GM21447 (cell line): ENCODE data around the gene PTPRD.

ENCODE experiments used
- ATAC-seq: cut with Tn5 transposase; IDR thresholded peaks from one replicate; pipeline ENCODE4 v1.9.1; 2021; ENCODE audit not compliant: unreplicated experiment

Gene PTPRD

DNA sequence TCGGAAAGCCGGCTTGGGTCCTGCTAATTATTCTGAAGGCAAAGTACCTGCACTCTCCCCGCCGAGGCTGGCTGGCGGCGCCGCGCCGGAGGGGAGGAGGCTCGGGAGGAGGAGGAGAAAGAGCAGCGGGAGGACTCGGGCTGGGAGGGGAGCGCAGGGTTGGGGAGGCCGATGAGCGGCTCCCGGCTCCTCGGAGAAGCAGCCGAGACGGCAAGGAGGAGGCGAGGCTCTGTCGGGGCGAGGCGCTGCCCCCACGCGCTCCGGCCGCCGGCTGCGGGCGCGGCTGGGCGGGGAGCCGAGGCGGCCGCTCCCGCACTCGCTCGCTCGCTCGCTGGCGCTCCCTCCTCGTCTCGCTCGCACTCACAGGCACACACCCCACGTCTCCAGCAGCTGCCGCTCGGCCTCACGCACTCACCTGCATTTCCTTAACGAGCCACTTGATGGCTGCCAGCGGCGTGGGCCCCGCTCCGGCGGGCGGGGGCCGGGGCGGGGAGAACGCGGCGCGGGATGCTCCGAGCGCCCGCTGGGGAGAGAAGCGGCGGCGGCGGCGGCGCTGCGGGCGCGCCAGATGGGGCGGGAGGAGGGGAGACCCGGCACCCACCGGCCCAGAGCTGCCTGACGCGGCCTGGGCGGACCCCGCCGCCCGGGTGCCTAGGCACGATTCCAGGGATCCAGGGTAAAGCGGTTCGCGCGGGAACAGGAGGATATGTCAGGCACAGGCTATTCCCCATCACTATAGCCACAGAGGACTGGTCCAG is at the start of gene PTPRD:
Gene PTPRD, minus strand, starts transcription at position 362 of the 758 bp plus-strand sequence.
- ATAC-seq: peak; percentile 86

DNA sequence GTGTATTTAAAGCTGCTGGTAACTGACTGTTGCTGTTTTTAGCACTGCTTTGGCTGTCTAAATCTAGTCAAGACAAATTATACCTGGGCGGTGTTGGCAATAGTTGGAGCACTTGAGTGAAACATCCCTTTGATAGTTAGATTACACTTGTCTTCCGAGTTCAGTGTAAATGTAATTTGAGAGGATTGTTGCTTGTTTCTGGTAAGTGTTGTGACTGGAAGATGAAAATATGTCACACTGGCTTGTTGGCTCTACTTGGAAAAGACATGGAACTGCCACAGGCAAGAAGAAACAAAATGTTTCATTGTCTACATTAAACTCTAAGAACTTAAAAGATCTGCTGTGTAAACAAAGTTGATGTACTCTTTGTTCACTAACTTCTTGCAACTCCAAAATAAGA is 49.2 kb upstream of the PTPRD start:
- ATAC-seq: no peak

DNA sequence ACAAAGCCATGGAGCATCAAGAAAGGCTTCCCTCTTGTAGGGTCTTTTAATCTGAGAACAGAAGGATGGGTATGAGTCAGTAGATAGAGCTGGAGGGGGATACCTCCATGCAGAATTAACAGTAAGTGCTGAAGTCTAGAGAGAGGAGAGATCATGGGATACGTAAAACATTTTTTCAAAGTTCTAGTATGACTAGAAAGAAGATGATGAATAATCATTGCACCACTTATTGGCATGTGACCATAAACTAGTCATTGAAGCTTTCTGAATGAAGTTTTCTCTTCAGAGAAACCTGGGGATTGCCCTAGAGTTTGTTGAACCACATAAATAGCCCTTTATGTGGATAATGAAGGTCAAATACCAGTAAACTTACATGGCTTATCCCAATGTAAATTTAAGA is 48.6 kb upstream of the PTPRD start:
- ATAC-seq: no peak

DNA sequence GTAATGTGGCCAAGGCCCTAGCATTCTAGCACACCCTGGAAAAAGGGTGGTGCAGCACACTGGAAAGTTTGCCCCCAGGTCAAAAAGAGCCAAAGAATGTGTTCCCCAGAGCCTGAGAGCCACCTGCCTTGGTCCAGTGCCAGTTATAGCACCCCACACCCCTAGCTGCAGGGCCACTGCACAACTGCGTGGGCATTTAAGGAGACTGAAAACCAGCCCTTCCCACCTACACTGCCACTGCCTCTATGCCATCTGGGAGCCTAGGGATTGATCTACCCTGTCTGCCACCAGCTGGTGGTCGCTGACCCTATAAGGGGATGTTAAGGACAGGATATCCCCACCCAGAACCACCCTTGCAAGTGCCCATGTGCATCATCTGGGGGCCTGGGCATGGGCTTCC is 38.2 kb upstream of the PTPRD start:
- no peak for ATAC-seq

DNA sequence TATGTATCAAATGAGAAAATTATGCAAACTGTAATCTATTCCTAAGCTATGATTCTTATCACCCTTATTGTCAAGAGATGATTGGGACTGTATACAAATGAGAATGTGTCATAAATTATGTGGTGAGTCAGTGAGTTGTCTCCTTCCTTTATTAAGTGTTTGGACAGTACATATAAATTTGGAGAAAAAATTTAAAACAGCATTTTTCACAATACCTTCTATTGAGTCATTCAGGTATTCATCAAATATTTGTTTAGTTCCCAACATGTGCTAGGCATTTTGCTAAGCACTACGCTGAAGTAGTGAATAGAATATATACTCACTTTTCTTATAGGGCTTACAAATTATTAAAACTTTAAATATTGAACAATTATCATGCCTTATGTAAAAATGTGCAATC is 36.3 kb upstream of the PTPRD start:
- ATAC-seq: no peak

DNA sequence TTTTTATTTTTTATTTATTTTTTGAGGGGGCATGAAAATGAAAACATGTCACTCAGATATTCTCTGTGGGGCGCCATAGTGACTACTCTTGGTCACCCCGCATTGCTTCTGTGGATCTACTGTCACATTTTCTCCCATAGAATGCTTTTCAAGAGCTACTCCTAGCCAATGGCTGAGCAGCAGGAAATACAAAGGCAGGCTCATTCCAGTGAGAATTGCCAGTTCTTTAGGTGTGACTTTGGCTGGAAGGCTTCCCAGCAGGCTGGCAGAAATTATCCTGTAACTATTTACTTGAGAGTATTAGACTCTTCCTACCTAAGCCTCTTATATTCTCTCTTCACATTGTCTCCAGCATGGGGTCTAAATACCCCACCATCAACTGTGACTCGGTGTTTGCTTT is 21.0 kb upstream of the PTPRD start:
- ATAC-seq: no peak

DNA sequence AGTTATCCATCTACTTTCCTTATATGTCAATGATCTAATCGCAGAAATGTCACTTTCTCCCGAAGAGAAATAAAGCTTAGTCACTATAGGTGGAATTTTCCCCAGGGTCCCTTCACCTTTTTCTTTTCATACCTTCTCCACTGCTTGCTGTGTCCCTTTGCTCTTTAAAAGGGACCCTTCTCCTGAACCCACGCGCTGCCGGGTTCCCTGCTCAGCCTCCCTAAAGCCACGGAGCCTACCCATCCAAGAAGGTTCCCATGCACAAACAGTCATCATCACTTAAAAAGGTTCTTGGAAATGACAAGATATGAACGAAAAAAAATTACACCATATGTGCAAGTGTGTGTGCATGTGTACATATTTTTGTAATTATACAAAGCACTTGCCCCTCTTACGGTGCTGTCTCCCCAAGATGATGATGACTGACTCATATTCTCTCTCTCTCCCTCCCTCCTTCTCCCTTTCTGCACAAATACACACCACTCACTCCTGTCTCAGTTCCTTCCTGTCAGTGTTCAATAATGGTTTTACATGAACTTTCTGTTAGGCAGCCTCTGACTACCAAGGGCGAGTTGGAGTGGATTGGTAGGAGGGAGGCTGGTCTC is 1.5 kb upstream of the PTPRD start:
- no peak for ATAC-seq

DNA sequence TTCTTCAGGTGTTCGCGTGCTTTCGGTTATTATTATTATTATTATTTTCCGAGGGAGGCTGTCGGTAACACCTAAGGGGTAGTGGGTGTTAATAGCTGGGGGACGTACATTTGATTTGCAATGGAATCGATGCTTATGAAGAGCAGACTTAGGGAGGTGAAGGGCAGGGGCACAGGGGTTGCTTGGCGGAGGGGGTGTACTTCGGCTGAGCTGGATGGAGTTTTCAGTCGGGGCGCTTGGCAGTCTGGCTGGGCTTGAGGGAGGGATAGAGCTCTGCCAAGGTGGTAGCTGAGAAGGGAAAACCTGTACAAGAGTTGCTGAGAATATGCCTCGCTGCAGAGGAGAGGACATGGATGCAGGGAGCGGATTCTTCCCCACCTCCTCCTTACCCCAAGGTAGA is 617 bp upstream of the PTPRD start:
- no peak for ATAC-seq

DNA sequence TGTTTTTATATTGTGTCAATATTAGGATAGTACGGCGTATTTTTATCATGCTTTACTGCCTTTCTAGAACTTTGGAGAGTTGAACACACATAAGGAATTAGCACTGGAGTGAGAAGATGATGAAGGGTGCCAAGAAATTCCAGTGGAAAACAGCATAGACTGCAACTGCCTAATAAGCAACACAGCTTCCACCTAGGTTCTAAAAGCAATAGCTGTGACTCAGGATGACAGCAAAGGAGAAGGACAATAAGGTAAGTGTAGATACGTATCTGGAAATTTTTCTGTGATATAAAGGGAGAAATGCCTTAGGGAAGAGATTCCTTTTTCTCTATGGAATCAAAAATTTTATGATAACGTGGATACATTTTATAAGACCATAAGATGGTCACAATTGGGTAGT is 7.4 kb downstream of the PTPRD start:
- no peak for ATAC-seq

DNA sequence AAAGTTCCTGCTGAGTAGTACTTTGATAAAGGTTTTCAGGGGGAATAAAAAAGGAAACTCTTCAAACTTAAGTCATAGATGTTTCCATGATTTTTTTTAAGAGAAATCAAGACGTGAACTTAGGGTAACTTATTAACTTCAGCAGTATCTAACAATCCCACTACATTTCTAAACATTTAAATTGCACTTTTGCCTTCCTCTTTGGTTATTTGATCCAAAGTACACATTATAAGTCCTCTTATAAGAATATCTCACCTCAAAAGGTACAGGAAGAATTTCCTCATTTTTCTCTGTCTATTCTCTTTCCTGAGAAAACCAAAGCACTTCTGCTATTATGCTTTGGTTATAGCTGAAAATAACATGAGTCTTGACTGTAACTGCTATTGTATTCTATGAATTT is 7.9 kb downstream of the PTPRD start:
- no peak for ATAC-seq

DNA sequence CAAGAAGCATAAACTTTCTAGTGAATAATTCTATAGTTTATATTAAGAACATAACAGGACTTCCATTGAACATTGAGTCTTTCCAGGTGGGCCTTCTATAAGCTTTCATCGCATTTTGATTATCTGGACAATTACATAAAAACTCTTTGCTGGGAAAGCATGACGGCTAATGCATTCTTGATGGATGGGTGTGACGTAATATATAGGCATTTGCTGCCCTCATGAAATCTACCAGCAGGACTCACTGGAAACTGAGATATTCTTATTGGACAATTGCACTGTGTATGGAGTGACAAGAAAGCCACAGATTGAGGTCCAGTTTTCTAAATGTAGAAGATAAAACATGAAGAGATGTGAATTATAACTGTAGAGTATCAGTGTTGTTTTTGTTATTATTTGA is 15.0 kb downstream of the PTPRD start:
- ATAC-seq: no peak

DNA sequence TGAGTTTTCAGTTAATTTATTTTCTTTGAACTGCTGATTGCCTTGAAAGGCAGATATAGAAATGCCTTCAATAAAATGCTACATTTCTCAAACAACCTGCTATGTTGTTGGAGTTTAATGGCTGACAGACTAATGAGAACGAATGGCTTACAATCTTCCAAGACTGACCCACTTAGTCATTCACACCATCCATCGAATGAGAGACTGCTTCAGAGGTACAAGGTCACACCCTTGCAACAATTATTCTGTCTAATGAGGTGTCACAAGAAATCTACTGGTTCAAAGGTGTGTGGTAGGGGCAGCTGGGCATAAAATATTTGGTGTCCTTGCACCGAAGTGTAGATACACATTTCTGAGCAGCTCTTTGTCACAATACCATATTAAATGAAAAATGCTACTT is 18.3 kb downstream of the PTPRD start:
- ATAC-seq: no peak

DNA sequence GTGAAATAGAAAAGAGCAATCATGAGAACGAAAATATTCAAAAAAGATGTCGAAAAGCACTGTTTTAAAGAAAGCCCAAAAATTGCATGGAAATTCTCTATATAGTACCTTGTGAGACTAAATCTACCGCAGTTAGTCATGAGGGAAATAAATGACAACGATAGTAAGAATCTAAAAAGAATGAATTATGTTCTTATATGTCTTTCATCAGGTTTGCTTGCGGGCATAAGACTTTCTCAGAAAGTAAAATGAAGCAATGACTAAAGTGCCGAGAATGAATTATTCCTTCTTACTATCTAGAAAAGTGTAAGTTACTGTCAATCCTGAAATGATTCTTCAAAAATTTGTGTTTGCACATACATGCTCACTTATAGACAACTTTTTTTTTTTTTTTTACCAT is 26.4 kb downstream of the PTPRD start:
- no peak for ATAC-seq

DNA sequence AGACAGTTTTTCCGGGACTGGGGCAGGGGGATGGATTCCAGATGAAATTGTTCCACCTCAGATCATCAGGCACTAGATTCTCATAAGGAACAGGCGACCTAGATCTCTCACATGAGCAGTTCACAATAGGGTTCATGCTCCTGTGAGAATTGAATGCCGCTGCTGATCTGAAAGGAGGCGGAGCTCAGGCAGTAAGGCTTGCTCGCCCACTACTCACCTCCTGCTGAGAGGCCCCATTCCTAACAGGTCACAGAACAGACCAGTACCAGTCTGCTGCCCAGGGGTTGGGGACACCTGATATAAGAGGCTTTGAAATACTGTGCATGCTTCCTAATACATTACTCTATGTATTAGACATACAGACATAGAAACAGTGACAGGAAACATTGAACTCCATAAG is 41.1 kb downstream of the PTPRD start:
- no peak for ATAC-seq

DNA sequence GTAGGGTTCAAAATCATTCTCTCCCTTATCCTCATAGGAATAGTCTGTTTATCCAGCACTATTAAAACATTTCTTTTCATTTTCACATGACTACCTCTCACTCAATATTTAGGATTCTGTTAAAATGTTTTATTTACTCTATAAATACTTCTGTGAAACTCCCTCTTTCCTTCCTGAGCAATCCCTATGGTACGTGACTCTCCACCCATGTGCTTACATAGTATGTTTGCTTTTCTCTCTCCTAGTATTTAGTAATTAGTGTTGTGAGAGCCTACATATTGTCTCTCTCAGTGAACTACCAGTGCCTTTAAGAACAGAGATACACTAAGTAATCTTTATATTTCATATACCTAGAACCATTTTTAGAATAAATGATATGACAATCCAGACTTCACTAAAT is 46.0 kb downstream of the PTPRD start:
- ATAC-seq: no peak

DNA sequence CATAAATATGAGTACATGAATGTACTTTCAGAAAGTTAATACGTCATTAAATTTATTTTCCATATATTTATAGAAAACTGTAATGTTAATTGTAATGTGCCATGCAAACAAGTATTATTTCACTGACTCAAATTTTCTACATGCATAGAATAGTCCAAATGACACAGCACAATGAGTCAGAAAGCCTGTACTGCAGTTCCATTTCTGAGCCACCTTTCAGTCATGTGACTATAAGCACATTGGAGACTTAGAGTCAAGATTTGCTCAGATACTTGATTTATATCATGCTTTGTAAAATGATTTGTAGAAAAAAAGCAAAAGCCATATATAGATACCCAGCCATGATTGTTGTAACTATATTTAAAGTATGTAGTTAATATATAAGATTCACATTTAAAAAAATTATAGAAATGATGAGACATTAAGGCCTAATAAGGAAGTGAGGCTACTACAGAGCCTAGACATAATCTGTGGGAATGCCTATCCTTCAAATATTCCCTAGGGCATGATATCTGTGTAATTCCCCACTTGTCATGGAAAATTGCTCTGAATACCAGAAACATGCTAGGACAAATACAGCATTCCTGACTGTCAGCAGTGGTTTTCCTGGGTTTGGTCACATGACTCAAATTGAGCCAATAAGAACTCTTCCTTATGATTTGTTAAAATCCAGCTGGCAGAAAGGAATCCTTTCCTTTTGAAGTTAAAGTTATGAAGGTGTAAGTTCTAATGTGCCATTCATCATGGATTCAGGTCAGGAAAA is 50.0 kb downstream of the PTPRD start:
- no peak for ATAC-seq

DNA sequence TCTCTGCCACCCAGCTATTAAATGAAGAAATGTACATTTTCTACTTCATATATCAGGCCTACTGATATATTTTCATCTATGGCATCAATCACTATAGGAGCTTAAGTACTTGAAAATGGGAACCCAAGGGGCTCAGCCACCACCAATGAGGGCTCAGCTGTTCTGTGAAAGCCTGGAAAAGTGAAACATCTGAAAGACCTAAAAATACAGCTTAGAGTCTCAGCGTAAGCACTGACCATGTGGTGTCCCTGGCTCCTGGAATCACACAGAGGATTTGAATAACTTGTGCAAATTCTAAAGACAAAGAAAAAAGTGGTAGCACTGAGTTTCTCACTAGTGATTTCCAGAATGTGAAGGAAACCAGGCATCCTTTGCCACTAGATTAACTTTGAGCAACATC is 64.5 kb downstream of the PTPRD start:
- no peak for ATAC-seq

DNA sequence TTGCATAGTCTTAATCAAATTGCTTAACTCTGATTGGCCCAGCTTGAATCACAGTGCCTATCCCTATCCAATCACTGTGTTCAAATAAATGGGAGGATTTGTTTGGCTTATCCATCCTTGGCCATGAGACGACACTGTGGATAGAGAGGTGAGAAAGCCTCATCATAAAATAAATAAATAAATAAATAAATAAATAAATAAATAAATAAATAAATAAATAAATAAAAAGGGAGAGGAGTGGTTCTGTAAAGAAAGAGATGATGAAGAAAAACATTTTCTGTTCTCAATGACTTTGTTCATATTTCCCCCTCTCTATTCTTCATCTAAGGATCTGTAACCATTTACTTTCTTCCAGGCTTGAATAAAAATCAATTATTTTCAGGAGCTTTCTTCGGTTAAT is 74.7 kb downstream of the PTPRD start:
- no peak for ATAC-seq

DNA sequence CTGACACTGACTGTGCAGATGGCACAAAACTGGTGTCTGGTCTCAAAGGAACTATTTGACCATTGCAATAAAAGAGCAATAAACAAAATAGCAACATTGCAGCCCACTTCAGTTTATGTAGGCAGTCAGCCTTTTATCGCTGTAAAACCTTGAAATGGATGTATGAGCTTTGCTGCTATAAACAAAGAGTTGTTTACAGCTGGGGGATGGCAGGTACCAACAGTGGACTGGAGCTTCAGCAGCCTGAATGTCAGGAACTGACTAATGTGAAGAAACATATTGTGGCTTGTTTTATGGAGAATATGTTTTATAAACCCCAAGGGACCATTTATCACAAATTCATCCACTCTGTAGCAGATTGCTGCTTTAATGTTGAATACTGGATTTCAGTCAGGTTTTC is 78.0 kb downstream of the PTPRD start:
- no peak for ATAC-seq

DNA sequence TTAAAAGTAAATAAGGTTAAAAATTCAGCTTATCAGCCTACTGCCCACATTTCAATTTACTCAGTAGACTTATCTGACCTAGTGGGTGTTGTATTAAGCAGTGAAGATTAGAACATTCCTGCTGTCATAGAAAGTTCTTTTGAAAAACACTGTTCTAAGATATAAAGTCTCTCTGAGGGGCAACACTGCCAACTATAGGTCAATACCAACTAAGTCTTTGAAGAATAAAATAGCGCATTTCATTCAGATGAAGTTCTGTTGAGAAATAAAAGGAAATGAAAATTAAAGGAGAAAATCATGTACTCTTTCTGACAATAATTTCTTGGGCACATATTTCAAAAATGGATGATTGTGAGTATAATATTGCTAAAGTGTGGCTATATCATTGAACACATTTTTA is 86.8 kb downstream of the PTPRD start:
- ATAC-seq: no peak

DNA sequence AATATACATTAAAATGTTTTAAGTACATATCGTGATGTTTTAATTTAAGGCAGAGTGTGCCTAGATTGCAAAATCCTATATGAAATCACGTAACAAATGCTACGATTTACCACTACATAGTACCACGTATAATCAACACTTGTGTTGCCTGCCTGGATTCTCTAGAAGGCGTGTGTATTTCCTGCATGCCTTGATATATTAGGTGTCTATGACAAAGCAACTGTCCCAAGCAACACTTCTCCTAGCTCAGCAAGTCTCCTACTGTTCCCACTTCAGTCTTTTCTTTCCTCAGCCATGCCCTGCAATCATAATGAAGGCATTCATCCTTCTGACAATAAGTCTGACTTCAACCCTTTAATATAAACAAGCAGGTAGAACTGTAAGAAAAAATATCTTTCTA is 89.6 kb downstream of the PTPRD start:
- ATAC-seq: no peak

DNA sequence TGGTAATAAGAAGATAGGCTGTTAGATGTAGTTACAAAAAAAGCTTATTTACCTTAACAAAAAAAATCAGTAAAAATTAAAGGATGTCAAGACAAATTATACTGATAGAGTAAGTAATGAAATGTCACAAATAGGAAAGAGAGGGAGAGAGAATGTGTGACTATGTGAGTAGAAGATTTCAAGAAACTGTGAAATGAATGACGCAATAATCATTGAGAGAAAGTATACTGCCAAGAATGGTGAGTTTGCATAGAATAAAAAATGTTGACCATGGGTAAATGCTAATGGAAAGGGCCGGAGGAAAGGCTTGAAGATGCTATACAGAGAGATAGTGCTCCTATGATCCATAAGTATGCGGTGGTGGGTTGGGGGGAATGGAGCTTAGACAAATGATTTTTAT is 100.7 kb downstream of the PTPRD start:
- ATAC-seq: no peak
